Umbilical cord (tissue), 2 donors: ENCODE results near the gene ATP8B4. TPM values are rescaled to one million over a fixed set of nuclear protein-coding genes. Genes with fewer than 3 reads are reported as not detected.
"Not testable (repeated sequence)": the region's sequence is repeated elsewhere in the genome, so short reads cannot be mapped to it uniquely, and the experiment has no call there.

Experiments used
- DNase-seq: peaks from one replicate; pipeline ENCODE4 v3.0.0-alpha.2; 2015; ENCODE audit warnings: low spot score
- total RNA-seq: library from RNA; depleted of rRNA; stranded (reverse); fragments of >200 nt; gene quantifications from one replicate; pipeline ENCODE4 v1.2.3, GENCODE V29; 2014; ENCODE audit warnings: low replicate concordance; ENCODE audit not compliant: insufficient read depth

ATP8B4 gene
- total RNA-seq, 1 donor from 2014 or later: 39.5 TPM

- no peak for DNase-seq
Observed at GRCh38 chr15:50138391-50138790, 19.4 kb upstream of the ATP8B4 start.

DNA sequence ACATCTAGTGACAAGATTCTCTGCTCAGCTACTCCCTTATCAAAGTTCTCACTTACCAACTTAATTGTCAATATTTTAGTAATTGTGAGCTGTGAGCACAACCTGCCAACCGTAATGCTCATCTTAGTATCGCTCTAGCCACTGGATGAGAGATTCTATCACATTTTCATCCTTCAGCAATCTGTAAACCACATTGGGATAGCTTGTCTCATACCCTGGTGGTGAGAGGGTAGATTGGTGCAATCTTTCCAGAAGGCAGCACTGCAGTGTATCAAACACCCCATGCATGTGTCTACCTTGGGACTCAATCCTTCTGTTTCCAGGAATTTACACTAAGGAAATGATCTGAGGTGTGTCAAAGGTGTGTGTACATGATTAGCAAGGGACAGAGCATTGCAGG lies 18.9 kb upstream of the ATP8B4 start:
- no peak for DNase-seq

GRCh38 chr15:50137330-50137761 lies 18.3 kb upstream of the ATP8B4 start:
- no peak for DNase-seq

DNA sequence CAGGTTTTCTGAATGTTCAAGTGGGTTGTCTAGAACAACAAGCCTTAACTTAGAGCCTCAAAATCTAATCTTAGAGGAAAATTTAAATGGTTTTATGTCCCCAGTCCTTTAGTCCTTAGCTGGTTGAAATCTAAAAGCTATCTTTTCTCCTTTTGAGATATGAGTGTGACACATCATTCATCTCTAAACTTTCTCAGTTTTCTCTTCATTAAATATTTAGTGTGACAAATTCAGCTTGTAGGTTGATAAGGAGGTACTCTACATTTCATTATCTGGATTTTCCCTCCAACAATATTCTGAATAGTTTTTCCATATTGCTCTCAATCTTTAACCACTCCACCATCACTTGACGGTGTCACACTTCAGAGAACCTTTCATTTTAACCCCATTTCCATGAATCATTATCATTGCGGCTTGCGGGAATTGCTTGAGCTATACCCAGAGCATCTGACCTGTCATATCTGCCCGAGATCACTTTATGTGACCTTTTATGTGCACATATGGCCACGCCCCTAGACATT lies 16.1 kb upstream of the ATP8B4 start:
- no peak for DNase-seq

- DNase-seq: peak; percentile 56
Observed at GRCh38 chr15:50134524-50135024, 15.5 kb upstream of the ATP8B4 start.

GRCh38 chr15:50132251-50132984 lies 13.4 kb upstream of the ATP8B4 start:
- DNase-seq: not testable (repeated sequence)

DNA sequence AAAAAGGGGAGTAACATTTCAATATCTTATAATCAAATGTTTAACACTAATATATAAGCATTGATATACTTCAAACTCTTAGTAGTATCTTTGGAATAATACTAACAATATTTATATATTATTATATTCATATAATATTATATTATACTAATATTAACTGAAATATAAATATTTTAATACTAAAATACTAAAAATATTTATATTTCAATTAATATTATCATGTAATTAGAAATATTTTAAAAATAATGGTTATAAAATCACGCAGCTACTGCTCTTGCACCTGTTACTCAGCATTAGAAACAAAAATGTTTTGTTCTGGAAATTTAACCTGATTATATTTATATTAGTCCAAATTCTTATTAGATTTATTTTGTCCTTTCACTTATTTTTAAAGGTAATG lies 12.6 kb upstream of the ATP8B4 start:
- no peak for DNase-seq

DNA sequence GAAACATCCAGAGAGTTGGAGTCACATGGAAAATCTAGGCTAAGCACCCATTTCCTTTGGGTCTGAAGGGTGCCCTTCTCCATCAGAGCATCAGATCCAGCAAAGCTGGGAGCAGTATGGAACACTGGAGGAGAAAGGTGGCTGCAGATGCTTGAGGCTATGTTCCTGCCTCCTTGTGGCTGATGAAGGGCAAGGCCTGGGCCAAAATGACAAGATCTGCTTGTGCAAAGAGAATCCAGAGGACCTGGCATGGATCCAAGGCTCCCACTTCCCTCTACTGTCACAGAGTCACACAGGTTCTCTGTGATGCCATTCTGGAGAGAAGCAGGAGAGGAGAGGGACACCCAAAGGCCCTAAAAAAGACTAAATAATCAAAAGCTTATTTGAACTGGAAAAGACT lies 9.2 kb upstream of the ATP8B4 start:
- DNase-seq: peak; percentile 33

DNA sequence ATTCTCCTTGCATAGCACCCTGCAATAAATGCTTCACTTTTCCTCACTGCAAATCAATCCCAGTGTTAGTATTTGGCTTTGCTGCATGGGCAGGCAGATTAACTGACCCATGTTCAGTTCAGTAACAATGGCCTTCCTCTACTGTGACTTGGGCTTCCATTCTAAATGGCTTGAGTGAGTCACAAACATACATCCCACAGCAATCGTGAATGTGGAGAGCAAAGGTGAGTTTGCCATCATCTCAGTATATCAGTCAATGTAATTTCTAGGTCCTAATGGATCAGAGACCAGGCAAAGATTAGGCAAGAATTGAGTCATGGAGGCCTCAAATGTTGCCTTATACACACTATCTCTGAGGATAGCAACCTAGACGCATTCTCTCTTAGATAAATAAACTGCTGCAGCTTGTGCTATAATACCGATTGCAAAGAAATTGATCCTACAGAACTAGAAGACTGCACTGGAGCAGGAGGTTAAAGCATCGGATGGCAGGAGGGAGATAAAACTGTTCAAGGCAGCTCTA lies 8.3 kb upstream of the ATP8B4 start:
- no peak for DNase-seq

DNA sequence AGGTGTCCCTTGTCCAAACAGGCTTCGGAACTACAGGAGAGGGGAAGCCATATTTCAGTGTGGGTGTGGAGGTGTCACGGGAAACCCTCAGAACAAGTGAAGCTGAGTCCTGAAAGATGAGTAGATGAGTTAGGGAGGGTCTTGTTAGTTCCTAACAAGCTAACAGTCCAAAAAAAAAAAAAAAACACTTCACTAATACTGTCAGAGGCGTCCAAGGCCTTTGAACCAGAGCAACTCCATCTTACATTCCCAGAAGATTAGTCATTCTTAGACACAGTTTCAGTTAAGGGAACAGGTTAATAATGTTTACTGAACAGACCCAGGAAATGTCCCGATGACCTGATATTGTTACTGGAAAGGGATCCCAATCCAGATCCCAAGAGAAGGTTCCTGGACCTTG lies 7.0 kb upstream of the ATP8B4 start:
- DNase-seq: no peak

DNA sequence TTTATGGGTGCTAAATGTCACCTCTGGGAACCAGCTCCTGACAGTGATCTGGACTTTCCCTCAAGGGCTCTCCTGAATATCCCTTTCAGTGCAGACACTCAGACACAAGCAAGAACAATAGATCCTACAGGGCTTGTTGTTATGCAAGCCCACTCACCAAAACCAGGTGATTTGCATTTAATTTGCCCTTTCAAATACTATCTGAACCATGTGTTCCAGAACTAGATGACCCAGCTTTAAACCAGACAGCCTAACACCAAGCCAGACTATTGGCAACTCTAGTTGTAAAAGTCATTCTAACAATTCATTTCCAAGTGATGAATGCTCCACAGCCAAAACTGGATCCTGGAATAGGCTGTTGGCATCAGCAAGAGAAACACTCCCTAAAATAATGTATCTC lies 5.6 kb upstream of the ATP8B4 start:
- DNase-seq: no peak

- DNase-seq: no peak
Observed at GRCh38 chr15:50123861-50124557, 5.0 kb upstream of the ATP8B4 start.

DNA sequence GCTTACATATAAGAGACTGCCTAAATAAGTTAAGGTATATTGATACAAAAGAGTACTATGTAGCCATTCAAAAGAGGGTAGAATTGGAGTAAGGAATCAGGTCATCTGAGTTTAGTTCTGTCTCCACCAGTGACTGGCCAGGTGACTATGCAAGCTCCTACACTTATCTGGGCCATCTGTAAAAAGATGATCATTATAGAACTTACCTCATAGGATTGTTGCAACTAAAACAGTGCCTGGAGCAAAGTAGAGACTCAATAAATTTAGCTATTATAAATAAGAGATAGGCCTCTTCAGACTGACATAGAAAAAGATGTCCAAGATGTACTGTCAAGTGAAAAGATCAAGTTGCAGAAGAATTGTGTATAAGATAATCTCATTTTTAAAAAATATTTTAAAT lies 1.7 kb upstream of the ATP8B4 start:
- no peak for DNase-seq

DNA sequence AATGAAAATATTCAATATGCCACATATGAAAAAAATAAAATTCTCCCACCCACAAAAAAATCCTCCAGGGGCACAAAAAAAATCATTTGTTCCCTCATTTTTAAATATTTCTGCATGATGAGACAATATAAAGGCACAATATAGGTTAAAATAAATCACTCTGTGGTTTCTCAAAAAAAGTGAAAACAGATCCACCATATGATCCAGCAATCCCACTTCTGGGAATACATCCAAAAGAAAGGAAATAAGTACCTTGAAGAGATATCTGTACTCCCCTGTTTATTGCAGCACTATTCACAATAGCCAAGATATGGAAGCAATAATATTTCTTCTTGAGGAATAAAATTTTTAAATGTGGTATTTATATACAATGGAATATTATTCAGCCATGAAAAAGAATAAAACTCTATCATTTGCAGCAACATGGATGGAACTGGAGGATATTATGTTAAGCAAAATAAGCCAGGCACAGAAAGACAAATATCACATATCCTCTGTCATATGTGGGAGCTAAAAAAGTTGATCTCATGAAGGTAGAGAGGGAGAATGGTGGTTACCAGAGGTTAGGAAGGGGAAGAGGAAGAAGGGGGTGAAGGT lies 1.5 kb downstream of the ATP8B4 start:
- no peak for DNase-seq

- no peak for DNase-seq
Observed at GRCh38 chr15:50116477-50116876, 2.6 kb downstream of the ATP8B4 start.

DNA sequence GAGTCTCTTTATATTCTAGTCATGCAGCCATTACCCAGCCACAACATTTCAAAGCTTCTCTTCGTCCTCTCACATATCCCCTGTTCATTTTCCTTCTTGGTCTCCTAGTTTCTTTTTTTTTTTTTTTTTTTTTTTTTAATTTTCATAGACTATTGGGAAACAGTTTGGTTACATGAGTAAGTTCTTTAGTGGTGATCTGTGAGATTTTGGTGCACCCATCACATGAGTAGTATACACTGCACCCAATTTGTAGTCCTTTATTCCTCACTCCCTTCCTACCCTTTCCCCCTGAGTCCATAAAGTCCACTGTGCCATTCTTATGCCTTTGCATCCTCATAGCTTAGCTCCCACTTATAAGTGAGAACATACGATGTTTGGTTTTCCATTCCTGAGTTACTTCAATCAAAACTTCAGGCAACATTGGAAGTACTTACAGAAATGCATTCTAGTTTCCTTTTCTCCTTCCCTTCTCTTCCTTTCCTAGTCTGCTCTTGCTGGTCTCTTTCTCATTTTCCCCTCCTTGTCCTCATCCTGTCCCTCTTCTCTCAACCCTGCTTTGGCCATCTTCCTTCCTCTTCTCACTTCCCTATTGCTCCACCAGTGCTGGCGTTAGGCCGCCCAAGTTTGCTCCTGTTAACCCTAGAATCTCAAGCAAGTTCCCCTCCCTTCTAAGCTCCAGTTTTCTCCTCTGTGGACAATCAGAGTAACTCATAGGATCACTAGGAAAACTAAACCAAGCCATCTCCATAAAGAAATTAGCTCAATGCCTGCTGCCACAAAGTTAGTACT lies 4.8 kb downstream of the ATP8B4 start:
- DNase-seq: peak; percentile 21

- DNase-seq: peak; percentile 15
Observed at GRCh38 chr15:50113187-50113505, 5.9 kb downstream of the ATP8B4 start.

- no peak for DNase-seq
Observed at GRCh38 chr15:50112488-50113186, 6.4 kb downstream of the ATP8B4 start.

DNA sequence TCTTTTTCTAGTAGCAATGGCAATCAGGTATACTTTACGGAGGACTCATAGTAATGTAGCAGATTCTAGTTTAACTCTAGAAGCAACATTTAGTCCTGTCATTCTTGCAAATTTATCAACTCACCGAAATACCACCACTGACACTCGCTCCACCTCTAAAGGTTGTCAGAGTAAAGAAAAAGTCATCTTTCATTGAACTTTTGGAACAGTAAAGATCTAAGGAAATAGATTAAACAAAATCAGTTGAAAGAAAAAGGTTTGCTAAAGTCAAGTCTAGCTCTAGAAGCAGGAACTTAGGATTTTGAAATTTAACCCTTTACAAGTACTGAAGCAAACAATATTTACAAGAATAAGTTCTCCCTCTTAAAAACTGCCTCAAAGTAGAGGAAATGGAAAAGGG lies 8.7 kb downstream of the ATP8B4 start:
- DNase-seq: no peak

DNA sequence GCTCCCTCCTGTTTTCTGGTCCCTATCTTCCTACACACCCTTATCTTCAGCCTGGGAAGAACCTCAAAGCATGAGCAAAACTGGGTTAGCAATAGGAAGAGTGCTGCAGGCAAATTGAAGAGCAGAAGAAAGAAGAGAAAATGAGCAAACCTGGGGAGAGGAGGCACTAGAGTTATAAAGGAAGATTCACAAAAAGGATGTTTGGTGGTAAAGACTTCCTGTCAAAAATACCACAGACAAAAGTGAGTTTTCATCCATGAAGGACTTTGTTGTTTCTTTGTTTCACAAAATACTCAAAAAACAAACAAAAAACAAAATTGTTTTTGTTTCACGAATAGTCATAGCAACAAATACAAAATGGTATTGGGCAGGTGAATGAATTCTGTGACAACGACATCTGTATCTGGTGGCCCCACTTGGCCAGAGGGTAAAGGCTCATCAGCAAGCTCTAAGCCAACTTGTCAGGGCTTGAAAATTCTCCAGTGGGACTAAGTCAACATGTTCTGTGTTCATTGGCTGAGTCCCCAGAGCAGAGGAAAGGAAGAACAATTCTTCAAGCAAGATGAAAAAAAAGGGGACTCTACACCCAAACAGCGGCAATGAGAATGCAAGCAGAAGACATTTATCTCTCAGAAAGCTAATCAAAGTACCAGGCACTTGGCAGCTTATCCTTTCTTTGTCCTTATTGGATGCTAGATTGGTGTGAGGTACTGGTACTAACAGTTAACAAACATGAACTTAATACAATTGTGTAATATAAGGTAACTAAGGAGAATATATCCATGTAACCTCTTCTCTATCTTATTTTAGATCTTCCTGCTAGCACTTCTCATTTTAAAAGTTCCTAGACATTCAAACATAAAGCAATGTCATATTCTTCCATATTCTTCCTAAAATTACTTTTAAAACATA lies 9.7 kb downstream of the ATP8B4 start:
- DNase-seq: peak; percentile 11
